Measurements from ENCODE around the gene ST3GAL5.

DNA sequence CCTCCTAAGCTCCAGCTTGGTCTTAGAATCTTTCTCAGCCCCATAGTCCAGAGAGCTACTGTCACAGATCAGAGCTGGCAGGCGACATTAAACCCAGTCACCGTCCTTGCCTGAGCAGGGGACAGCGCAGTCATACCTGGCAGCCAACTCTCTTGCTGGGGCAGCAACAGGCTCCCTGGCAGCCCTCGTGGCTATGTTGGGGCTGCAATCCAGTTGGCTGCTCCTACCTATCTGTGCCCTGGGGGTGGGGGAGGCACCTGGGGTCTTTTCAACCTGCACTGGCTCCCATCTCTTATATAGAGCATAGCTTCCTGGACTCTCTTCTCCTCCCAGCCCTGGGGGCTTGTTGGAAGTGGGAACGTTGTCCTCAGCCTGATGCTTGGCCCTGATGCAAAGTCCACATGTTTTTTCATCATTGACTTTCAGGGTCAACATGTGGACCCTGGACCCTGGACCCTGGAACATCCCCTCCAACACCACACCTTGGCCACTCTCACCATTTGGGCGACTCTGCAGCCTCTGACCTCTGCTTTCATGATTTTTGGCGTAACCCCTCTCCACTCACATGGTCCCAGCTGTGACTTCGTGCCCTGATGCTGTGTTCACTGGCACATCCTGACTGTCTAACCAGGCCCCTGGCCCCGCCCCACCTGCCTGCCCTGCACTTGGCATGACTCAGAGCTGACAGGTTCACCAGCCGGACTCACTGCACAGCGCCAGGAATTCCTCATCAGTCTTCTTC is 89.4 kb downstream of the ST3GAL5 start:
- TF ChIP-seq POLR2A (IDR thresholded peaks at IDR 0.05) (no peak), CTCF (IDR thresholded peaks at IDR 0.05 in 4 of 5, conservative IDR thresholded peaks at IDR 0.05 in 1 of 5) (no peak)
